NCI-H446 (cell line): ENCODE measurements around the gene HESX1.

Source experiments
- DNase-seq, 2 experiments: peaks; one replicate each; lab custom pipeline; 2025; lab: John Stamatoyannopoulos, UW

HESX1 gene

GRCh38 chr3:57199895-57200297, at the start of gene HESX1:
TSS of gene HESX1 (minus strand) at chr3:57199978. CDS start at chr3:57199918, 60 bp downstream.
- DNase-seq = no peak

- no peak for DNase-seq
Observed at GRCh38 chr3:57244946-57245345, 45.2 kb upstream of the HESX1 start.

- DNase-seq = no peak
Observed at GRCh38 chr3:57234613-57235575, 35.1 kb upstream of the HESX1 start.

- DNase-seq = no peak
Observed at GRCh38 chr3:57233799-57234198, 34.0 kb upstream of the HESX1 start.

GRCh38 chr3:57230006-57230405, 30.2 kb upstream of the HESX1 start:
- DNase-seq = no peak

- peak in 1 of 2 experiments; percentile 7 for DNase-seq
Observed at GRCh38 chr3:57227930-57228751, 28.4 kb upstream of the HESX1 start.

- peak; percentile 41 to 91 for DNase-seq
Observed at GRCh38 chr3:57227204-57227929, 27.6 kb upstream of the HESX1 start, which contains the start of gene APPL1. TSS of gene APPL1 (plus strand) at chr3:57227729. CDS start at chr3:57227884, 155 bp downstream.

- no peak for DNase-seq
Observed at GRCh38 chr3:57226176-57226575, 26.4 kb upstream of the HESX1 start.

GRCh38 chr3:57224856-57225255, 25.1 kb upstream of the HESX1 start:
- no peak for DNase-seq

- DNase-seq = no peak
Observed at GRCh38 chr3:57221883-57222282, 22.1 kb upstream of the HESX1 start.

GRCh38 chr3:57206423-57206822, 6.6 kb upstream of the HESX1 start:
- DNase-seq = no peak

GRCh38 chr3:57194641-57195040, 5.1 kb downstream of the HESX1 start:
- DNase-seq = no peak

- no peak for DNase-seq
Observed at GRCh38 chr3:57192028-57192427, 7.8 kb downstream of the HESX1 start.

GRCh38 chr3:57184526-57184925, 15.3 kb downstream of the HESX1 start:
- DNase-seq = no peak

GRCh38 chr3:57179580-57180410, 20.0 kb downstream of the HESX1 start:
- DNase-seq = no peak

- no peak for DNase-seq
Observed at GRCh38 chr3:57176045-57176444, 23.7 kb downstream of the HESX1 start.

- no peak for DNase-seq
Observed at GRCh38 chr3:57173687-57174086, 26.1 kb downstream of the HESX1 start.

GRCh38 chr3:57170946-57171345, 28.8 kb downstream of the HESX1 start:
- no peak for DNase-seq

- DNase-seq = peak; percentile 47 to 66
Observed at GRCh38 chr3:57169872-57170623, 29.7 kb downstream of the HESX1 start.

GRCh38 chr3:57169108-57169507, 30.7 kb downstream of the HESX1 start:
- DNase-seq = no peak
